ENCODE results near the gene ELANE. TPM values are rescaled to one million over a fixed set of nuclear protein-coding genes. Genes with fewer than 3 reads are reported as not detected.

The ELANE gene
- total RNA-seq, 2 donors from 2014 or later, result 1.4 TPM; not detected in 1

DNA sequence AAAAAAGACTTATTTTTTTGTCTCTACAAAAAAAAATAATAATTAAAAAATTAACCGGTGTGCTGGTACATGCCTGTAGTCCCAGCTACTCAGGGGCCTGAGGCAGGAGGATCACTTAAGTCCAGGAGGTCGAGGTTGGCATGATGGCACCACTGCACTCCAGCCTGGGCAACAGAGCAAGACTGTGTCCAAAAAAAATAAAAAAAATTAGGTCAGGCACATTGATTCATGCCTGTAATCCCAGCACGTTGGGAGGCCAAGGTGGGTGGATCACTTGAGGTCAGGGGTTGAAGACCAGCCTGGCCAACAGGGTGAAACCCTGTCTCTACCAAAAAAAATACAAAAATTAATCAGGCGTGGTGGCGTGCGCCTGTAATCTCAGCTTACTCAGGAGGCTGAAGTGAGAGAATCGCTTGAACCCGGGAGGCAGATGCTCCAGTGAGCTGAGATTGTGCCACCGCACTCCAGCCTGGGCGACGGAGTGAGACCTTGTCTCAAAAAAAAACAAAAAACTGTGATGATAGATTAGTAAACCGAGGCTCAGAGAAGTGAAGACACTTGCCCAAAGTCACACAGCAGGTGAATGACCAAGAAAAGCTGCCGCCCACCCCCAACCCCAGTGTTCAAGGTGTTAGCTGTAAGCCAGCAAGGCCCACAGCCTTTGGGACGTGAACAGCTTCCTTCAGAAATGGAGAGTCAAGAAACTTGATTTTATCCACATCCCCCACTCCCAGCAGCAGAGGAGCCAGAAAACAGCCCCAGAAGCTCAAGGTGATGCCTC, 50.5 kb downstream of the ELANE start:
- WGBS, result 91% methylated on average over 14 of the region's 14 CpGs
- no peak for DNase-seq (ENCODE audit: low spot score)
- Histone ChIP-seq H3K4me3 (no peak overlapping the region), H3K36me3 (peaks cover 0 to 6% of the 10 kb centered on the region in 2 donors), H3K27me3 (replicated peaks; ENCODE audit: insufficient read depth) (no peaks in the 10 kb centered on the region), H3K9me3 (no peaks in the 10 kb centered on the region), H3K4me1 (replicated peaks) (no peaks in the 10 kb centered on the region), H3K27ac (no peak overlapping the region)
- no peak for TF ChIP-seq POLR2A (IDR thresholded peaks at IDR 0.05)
- TF ChIP-seq POLR2AphosphoS5 (IDR thresholded peaks at IDR 0.05), result no peak
- TF ChIP-seq, protein P1, sequence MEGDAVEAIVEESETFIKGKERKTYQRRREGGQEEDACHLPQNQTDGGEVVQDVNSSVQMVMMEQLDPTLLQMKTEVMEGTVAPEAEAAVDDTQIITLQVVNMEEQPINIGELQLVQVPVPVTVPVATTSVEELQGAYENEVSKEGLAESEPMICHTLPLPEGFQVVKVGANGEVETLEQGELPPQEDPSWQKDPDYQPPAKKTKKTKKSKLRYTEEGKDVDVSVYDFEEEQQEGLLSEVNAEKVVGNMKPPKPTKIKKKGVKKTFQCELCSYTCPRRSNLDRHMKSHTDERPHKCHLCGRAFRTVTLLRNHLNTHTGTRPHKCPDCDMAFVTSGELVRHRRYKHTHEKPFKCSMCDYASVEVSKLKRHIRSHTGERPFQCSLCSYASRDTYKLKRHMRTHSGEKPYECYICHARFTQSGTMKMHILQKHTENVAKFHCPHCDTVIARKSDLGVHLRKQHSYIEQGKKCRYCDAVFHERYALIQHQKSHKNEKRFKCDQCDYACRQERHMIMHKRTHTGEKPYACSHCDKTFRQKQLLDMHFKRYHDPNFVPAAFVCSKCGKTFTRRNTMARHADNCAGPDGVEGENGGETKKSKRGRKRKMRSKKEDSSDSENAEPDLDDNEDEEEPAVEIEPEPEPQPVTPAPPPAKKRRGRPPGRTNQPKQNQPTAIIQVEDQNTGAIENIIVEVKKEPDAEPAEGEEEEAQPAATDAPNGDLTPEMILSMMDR (IDR thresholded peaks at IDR 0.05), result no peak
- intact Hi-C loops (cut with DNase I), result no loop called here

DNA sequence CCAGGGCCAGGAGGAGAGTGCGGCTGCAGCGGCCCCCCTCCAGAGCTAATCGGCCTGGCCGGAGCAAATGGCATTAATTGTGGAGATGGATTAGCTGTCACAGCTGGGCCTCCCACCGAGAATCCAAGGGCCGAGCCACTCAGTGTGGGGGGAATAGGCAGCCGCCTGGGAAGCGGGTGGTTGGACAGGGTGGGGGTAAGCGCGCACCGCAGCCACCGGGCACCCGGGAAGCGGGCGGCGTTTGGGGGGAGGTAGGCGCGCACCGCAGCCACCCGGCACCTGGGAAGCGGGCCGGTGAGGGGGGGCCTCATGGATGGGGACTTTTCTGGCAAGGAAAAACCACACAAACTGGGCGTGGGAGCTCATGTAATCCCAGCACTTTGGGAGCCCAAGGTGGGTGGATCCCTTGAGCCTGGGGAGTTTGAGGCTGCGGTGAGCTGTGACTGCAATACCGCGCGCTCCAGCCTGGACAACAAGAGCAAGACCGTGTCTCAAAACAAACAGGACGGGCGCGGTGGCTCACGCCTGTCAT, 51.2 kb downstream of the ELANE start:
- no peak for DNase-seq (ENCODE audit: low spot score)
- Histone ChIP-seq H3K36me3 (peaks cover 0 to 6% of the 10 kb centered on the region in 2 donors), H3K9me3 (no peaks in the 10 kb centered on the region), H3K27me3 (replicated peaks; ENCODE audit: insufficient read depth) (no peaks in the 10 kb centered on the region), H3K4me1 (replicated peaks) (no peaks in the 10 kb centered on the region), H3K4me3 (no peak overlapping the region), H3K27ac (no peak overlapping the region)
- intact Hi-C loops (cut with DNase I), result no loop called here
- TF ChIP-seq POLR2AphosphoS5 (IDR thresholded peaks at IDR 0.05), result no peak
- TF ChIP-seq POLR2A (IDR thresholded peaks at IDR 0.05), result no peak
- TF ChIP-seq, protein P1 (IDR thresholded peaks at IDR 0.05), result no peak
- 79% methylated on average over 30 of the region's 32 CpGs for WGBS

DNA sequence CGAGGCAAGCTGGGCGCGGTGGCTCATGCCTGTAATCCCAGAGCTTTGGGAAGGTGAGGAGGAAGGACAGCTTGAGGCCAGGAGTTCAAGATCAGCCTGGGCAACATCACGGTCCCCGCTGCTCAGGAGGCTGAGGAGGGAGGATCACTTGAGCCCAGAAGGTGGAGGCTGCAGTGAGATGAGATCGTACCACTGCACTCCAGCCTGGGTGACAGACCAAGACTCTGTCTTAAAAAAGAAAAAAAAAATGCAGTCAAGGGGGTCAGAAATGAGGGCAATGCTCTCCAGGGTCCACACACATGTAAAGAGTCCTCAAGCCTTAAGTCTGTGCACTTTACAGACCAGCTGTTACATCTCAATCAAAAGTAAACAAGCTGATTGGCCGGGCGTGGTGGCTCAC, 52.4 kb downstream of the ELANE start:
- TF ChIP-seq, protein P1 (IDR thresholded peaks at IDR 0.05), result no peak
- TF ChIP-seq POLR2A (IDR thresholded peaks at IDR 0.05), result no peak
- no peak for TF ChIP-seq POLR2AphosphoS5 (IDR thresholded peaks at IDR 0.05)
- no peak for DNase-seq (ENCODE audit: low spot score)
- H3K4me1 ChIP-seq (replicated peaks), result peaks cover 4% of the 10 kb centered on the region
- no peaks in the 10 kb centered on the region for H3K27me3 ChIP-seq (replicated peaks; ENCODE audit: insufficient read depth)
- H3K4me3 ChIP-seq, result no peak overlapping the region
- H3K27ac ChIP-seq, result no peak overlapping the region
- H3K36me3 ChIP-seq, result peaks cover 0 to 2% of the 10 kb centered on the region in 2 donors
- intact Hi-C loops (cut with DNase I), result no loop called here
- no peaks in the 10 kb centered on the region for H3K9me3 ChIP-seq
- 85% methylated on average over 8 of the region's 8 CpGs for WGBS

MicroRNA genes within 50 kb of the gene (microRNA counts, 767-probe panel; counts per million panel counts)
- 1,014 to 2,056 counts per million in 2 donors for microRNA hsa-miR-3187-3p

Small RNA genes lying within 50 kb of the gene (microRNA-seq; reads per million reads assigned to microRNA genes)
- gene MIR3187, result 1.8 reads per million, percentile 26 among the genes with 10 or more reads in this experiment
- gene MIR4745, result not detected

Small RNA genes lying within 50 kb of the gene (small RNA-seq; reads per million reads assigned to genes)
- gene MIR3187 (0 reads per million in 2 donors), gene RNU6-9 (0 reads per million in 2 donors)

Other genes starting within 250 kb of the ELANE start
- 100 to 1,000 TPM in 1 of 2 donors, 10 to 100 TPM in 1; 34.7 to 106 TPM for gene POLRMT, start 218.8 kb upstream of the ELANE start, total RNA-seq
- gene FGF22, start 212.4 kb upstream of the ELANE start, total RNA-seq, result 1 to 10 TPM in 1 of 2 donors, not detected in 1; 4.4 TPM
- gene RNF126, start 189.1 kb upstream of the ELANE start, total RNA-seq, result 100 to 1,000 TPM in 1 of 2 donors, 10 to 100 TPM in 1; 70.7 to 109 TPM
- gene FSTL3, start 175.9 kb upstream of the ELANE start, total RNA-seq, result 100 to 1,000 TPM in 1 of 2 donors, 10 to 100 TPM in 1; 69.3 to 241 TPM
- gene PRSS57, start 156.9 kb upstream of the ELANE start, total RNA-seq, result 1 to 10 TPM in 1 of 2 donors, not detected in 1; 1.7 TPM
- 10 to 100 TPM; 40.9 to 58.7 TPM for gene PALM, start 143.4 kb upstream of the ELANE start, total RNA-seq
- 1 to 10 TPM; 7.3 to 9.3 TPM for gene MISP, start 101.2 kb upstream of the ELANE start, total RNA-seq
- 100 to 1,000 TPM; 153 to 222 TPM for gene PTBP1, start 54.9 kb upstream of the ELANE start, total RNA-seq
- 10 to 100 TPM in 1 of 2 donors, under 1 TPM in 1; 0.27 to 20.3 TPM for gene PLPPR3, start 30.3 kb upstream of the ELANE start, total RNA-seq
- 1 to 10 TPM in 1 of 2 donors, not detected in 1; 6.9 TPM for gene AZU1, start 24.5 kb upstream of the ELANE start, total RNA-seq
- gene PRTN3, start 11.3 kb upstream of the ELANE start, total RNA-seq, result 1 to 10 TPM in 1 of 2 donors, not detected in 1; 2.6 TPM
- 100 to 1,000 TPM in 1 of 2 donors, 10 to 100 TPM in 1; 92.2 to 167 TPM for gene CFD, start 7.4 kb downstream of the ELANE start, total RNA-seq
- gene MED16, start 40.9 kb downstream of the ELANE start, total RNA-seq, result 100 to 1,000 TPM in 1 of 2 donors, 10 to 100 TPM in 1; 65.1 to 114 TPM
- not detected for gene RNU6-9, start 41.2 kb downstream of the ELANE start, total RNA-seq
- gene R3HDM4, start 60.9 kb downstream of the ELANE start, total RNA-seq, result 10 to 100 TPM; 36.9 to 58.7 TPM
- gene KISS1R, start 65.0 kb downstream of the ELANE start, total RNA-seq, result not detected
- 10 to 100 TPM in 1 of 2 donors, 1 to 10 TPM in 1; 3.8 to 18.7 TPM for gene ARID3A, start 73.7 kb downstream of the ELANE start, total RNA-seq
- 10 to 100 TPM; 35.0 to 94.8 TPM for gene WDR18, start 132.0 kb downstream of the ELANE start, total RNA-seq
- under 1 TPM in 1 of 2 donors, not detected in 1; 0.34 TPM for gene GRIN3B, start 148.1 kb downstream of the ELANE start, total RNA-seq
- 100 to 1,000 TPM; 216 to 377 TPM for gene TMEM259, start 168.8 kb downstream of the ELANE start, total RNA-seq
- gene RNU6-2, start 169.2 kb downstream of the ELANE start, total RNA-seq, result not detected
- 100 to 1,000 TPM in 1 of 2 donors, 10 to 100 TPM in 1; 82.9 to 101 TPM for gene CNN2, start 174.3 kb downstream of the ELANE start, total RNA-seq
- 10 to 100 TPM; 16.2 to 25.1 TPM for gene ABCA7, start 187.8 kb downstream of the ELANE start, total RNA-seq
- gene ARHGAP45, start 214.9 kb downstream of the ELANE start, total RNA-seq, result 10 to 100 TPM in 1 of 2 donors, 1 to 10 TPM in 1; 8.9 to 26.2 TPM
- gene POLR2E, start 243.1 kb downstream of the ELANE start, total RNA-seq, result 100 to 1,000 TPM; 152 to 169 TPM

Measured in prostate gland (tissue), 2 donors.